Amniotic epithelial cell (primary cell): ENCODE measurements around the gene DSCAM.
"Not testable (repeated sequence)": the region's sequence is repeated elsewhere in the genome, so short reads cannot be mapped to it uniquely, and the experiment has no call there.

ENCODE experiments used
- DNase-seq: peaks from one replicate; pipeline ENCODE4 v3.0.0-alpha.2; 2010; ENCODE audit warnings: low read depth

The DSCAM gene

DNA sequence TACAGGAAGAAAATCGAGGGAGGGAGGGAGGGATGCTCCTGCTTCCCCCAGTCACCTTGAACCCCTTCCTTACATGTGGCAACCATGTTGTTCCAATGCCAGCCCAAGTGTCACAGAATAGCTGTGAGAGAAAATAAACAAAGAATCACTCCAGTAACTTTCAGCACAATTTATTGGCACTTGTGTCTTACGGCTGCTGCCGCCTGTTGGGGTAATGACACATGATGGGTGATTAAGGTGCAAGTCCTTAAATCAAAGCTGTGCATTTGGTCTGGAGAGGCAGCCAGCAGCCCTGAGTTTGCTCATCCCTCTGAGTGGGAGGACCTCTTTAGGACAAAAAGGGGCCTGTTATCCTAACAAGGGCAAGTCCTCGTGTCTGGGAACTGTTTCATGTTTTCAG, 602.0 kb downstream of the DSCAM start:
- DNase-seq: no peak

DNA sequence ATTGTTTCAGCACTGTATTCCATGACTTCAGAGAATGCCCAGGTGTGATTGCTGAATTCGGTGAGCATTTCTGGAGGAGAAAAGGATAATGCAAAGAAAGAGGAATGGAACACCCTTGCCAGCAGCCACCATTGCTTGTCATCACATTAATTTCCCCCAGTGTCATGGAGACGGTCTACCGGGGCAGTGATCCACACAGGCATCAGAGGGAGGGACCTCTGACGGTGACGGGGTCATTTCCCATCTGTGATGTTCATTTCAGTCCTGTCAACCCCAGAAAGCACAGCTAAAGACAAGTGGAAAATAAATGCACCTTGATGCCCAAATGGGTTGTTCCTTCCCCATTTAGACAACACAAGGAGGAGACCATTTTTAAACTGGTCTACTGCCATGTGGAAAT, 603.3 kb downstream of the DSCAM start:
- no peak for DNase-seq

- DNase-seq: no peak
Measured at GRCh38 chr21:40242586-40243265, 604.2 kb downstream of the DSCAM start.

GRCh38 chr21:40235528-40235927, 611.4 kb downstream of the DSCAM start:
- DNase-seq: no peak

- no peak for DNase-seq
Measured at GRCh38 chr21:40231979-40232378, 615.0 kb downstream of the DSCAM start.

GRCh38 chr21:40227096-40227495, 619.9 kb downstream of the DSCAM start:
- DNase-seq: no peak

DNA sequence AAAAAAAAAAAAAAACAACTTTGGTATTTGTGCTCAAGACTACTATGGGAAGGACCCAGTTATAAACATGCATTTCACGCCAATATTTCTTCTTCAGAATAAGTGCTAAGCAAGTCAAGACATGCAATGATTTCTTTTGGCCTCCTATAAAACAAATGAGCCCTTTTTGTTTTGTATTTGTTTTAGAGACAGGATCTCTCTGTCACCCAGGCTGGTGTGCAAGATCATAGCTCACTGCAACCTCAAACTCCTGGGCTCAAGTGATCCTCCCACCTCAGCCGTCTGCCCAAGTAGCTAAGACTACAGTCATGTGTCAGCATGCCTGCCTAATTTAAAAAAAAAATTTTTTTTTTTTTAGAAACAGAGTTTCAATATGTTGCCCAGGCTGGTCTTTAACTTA, 631.0 kb downstream of the DSCAM start:
- no peak for DNase-seq

DNA sequence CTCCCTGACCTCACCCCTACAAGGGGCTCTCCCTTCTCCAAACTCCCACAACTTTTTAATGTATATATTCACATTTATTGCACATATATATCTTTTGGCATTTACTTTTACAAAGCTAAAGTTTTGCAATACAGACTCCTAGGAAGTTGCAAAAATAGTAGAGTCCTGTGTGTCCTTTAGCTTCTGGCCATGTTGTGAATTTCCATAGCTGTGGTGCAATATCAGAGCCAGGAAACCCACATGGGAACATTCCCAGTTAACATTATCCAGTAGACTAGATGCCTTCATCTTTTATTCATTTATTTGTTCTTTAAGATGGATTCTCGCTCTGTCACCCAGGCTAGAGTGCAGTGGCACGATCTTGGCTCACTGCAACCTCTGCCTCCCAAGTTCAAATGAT, 636.7 kb downstream of the DSCAM start:
- no peak for DNase-seq

DNA sequence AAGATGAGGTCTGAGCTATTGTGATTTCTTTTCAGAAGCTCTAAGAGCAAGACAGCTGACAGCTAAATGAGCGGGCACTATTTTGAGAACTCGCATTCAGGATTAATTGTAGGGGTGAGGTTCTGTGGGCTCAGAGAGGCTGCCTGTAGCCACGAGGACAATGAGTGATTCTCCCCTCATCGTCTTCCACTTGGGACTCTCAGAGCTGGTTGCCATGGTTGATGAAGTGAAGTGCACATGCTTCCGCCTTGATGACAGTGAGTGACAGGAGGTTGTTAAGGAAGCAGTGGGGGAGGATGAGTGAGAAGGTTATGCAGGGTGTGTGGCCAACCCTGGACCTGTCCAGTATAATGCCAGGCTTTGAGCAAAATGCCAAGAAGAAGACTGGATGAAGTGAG, 638.0 kb downstream of the DSCAM start:
- DNase-seq: no peak

- DNase-seq: no peak
Measured at GRCh38 chr21:40208206-40208947, 638.6 kb downstream of the DSCAM start.

DNA sequence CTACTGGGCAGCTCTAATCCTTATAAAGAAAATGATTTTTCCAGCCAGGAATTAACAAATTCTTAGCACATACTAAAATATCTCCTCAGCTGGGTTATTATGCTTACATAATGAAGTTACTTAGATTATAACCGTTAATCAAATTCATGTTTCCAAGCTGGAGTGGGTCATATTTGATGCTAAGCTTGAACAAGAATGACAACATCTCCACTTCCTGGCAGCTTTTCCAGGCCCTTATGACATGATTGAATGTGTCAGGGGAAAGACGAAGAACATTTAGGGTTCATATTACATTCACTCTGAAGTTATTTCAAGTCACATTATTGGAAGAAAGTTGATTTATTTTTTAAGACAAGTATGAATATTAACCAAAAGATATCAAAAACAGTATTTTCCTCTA, 646.0 kb downstream of the DSCAM start:
- DNase-seq: no peak

DNA sequence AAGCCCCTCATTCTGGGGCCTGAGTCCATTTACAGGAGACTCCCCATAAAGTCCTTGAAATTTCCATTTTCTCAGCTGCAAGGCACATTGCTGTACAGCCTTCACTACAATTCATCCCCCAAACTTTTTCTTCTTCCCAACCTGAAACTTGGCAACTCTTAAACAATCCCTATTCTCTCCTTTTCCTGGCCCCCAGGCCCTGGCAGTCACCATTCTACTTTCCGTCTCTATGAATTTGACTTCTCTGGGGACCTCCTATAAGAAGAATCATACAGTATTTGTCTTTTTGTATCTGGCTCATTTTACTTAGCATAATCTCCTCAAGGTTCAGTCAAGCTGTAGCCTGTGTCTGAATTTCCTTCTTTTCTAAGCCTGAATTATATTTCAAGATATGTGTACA, 646.8 kb downstream of the DSCAM start:
- no peak for DNase-seq

- DNase-seq: no peak
Measured at GRCh38 chr21:40194185-40194980, 652.6 kb downstream of the DSCAM start.

- no peak for DNase-seq
Measured at GRCh38 chr21:40191616-40192015, 655.3 kb downstream of the DSCAM start.

DNA sequence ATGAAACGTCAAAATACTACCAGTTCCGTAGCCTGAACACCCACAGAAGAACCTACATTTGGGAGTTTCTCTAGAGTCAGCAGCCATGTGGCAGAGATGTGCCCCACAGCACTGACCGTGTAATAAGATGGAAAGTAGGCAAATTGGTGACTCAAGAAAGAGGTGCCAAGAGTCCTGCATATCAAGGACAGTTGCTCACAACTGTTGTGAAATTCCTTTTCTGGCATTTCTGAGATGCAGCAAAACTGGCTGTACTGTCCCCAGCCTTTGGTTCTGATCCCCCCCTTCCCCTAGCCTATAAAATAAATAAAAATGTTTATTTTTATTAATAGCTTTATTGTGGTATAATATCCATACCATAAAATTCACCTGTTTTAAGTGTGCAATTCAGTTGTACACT, 655.8 kb downstream of the DSCAM start:
- no peak for DNase-seq

DNA sequence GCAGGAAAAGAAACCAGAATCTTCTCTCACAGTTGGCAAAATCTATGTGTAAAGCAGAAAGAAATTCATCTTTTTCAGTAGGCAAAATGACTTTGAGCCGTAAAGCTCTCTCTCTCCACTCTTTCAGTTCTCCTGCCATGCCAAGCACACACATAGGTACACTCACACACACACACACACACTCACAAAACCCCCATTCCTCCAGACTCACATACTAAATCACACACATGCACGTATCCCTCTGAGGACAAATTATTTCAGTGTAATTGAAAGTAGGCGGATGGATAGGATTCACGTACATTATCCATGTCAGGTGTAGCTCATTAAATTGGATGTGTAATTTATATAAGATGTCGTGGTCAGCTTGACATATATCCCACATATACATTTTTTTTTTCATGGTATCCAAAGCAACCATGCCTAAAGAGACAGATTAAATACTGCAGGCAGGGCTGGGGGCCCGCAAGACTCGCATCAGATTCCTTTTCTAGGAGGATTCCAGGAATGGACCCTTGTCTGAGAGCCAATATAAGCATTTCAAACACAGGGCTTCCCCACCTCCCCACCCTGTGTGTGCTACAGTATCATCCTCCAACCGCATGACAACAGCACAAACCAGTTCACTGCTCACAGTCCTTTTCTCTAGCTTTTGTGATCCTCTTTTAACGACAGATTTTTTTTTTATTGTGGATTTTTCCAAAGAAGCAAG, 658.9 kb downstream of the DSCAM start:
- no peak for DNase-seq

- DNase-seq: no peak
Measured at GRCh38 chr21:40187244-40187643, 659.7 kb downstream of the DSCAM start.

DNA sequence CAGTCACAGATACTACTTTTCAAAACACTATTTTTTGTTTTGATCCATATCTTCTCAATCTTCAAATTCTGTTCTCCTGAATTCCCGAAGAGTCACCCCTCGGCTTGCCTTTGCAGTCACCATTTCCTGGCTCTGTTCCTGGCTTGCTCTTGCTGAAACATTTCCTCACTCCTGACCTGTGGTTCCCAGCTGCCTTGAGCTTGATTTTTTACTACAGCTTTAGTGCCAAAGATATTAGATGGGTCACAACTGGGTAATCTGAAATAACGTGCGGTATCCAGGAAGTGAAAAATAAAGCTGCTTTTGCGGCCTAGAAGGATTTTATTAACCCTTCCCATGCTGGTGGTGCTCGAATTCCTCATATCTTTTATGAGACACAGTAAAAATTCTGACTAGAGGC, 660.9 kb downstream of the DSCAM start:
- no peak for DNase-seq

DNA sequence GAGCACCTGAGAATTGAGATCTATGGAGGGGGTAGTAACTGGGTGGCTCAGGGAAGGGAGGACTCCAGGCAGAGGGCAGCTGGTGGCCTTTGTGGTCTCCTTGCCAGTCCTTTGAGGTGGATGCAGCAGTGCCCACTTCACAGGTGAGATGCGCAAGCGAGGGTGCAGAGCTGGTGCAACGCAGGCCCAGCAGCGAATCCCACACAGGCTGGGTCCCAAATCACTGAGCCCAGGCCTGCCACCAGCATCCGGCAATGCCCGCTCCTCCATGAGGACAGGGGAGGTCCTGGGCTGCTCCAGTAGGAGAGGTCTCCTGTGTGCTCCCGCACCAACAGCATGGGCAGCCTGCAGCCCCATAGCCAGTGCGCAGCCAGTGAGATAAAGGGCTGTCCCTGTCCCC, 661.8 kb downstream of the DSCAM start:
- DNase-seq: no peak

DNA sequence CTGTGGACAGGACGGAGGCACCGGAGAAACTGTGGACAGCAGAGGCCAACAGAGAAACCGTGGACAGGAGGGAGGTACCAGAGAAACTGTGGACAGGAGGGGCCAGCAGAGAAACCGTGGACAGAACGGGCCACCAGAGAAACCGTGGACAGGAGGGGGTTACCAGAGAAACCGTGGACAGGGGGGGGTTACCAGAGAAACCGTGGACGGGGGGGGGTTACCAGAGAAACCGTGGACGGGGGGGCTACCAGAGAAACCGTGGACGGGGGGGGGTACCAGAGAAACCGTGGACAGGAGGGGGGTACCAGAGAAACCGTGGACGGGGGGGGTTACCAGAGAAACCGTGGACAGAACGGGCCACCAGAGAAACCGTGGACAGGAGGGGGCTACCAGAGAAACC, 664.5 kb downstream of the DSCAM start:
- DNase-seq: not testable (repeated sequence)

DNA sequence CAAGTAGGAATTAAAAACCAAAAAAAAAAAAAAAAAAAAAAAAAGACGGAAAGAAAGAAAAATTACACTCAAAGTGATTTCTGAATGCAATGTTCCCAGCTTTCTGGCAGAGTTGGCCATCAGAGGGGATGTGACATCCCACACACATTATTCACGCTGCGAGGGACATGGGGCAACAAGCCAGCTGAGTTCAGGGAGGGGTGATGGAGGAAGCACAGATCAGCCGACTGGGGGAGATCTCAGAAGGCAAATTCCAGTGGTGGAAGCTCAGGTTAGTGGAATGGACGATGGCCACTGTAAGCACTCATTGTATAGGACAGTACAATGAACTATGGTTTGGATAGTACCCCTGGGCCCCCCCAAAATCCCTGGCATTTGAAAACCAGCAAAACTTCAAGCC, 667.8 kb downstream of the DSCAM start:
- DNase-seq: no peak

DNA sequence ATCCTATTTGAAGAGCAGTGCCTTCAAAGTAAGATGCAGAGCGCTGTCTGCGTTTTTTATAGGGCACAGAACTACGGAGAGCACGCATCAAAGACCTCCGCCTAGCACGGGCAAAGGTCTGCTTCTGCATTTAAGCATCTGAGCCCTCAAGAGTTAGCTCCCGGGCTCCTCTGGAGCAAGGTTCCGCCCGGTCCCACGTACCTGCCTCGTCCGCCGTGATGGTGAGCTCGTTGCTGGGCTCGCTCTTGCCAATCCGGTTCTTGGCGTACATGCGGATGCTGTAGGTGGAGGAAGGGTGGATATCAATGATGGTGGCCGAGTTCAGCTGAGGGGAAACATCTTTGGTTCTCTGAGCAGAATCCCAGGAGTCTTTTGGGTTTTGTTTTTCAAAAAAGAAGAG, 668.2 kb downstream of the DSCAM start:
- no peak for DNase-seq
